A549 treated with CpdA at 1 μM for 4 hours (cell line): ENCODE data around the gene LRRN2. TPM values are rescaled to one million over a fixed set of nuclear protein-coding genes. Genes with fewer than 3 reads are reported as not detected.

Experiments used
- total RNA-seq: library from RNA; stranded (reverse); fragments of 200-300 nt; extraction: Qiagen RNA extraction; gene quantifications from 5 replicates; pipeline ENCODE4 v1.2.3, GENCODE V29; 2022; ENCODE audit warnings: low read depth

LRRN2 gene
- total RNA-seq, result 13.7 to 20.6 TPM (median 15.7 TPM) in 5 replicates

DNA sequence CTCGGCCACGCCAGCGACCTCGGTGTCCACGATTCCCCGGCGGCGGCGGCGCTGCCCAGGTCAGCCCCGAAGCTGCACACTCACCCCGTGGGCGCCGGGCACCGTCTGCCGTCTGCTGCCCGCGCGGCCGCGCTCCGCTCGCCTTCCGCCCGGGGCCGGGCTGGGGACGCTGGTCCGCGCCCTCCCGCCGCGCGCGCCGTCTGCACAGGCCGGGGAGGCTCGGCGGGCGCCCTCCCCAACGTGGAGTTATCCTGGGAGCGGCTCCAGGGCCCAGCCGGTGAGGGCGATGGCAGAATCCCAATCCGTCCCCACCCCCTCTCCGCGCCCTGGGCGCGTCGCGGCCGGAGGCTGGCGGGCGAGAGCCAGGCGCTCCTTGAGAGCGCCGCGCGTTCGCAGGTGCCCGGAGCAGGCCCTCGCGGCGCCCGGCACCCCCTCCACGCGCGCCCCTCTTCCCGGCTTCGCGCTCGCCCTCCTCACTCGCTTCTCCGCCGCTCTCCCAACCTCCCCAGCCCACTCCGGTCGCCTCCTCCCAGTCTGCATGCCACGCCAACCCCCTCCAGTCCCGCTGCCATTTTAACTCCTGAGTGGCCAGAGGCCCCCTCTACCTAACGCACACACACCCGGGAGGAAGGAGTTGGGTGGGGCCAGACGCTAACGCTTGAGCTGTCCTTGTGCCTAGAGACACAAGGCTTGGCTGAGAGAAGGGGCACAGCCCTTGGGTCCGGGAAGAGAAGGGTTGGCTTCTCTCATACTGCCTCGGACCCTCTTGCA, at the start of gene LRRN2:
TSS of gene LRRN2 (minus strand) at position 503 of the 771 bp plus-strand sequence. CDS start 65,746 bp downstream, outside the sequence.

Other genes with a start within 250 kb of the LRRN2 start
- gene PIK3C2B, start 190.9 kb downstream of the LRRN2 start, total RNA-seq, result 6.1 to 7.8 TPM (median 7.0 TPM) in 5 replicates
- gene MDM4, start 169.3 kb downstream of the LRRN2 start, total RNA-seq, result 3.5 to 5.6 TPM (median 4.3 TPM) in 5 replicates
- 1.6 to 2.3 TPM (median 2.0 TPM) in 5 replicates for gene NFASC, start 185.1 kb upstream of the LRRN2 start, total RNA-seq